ENCODE results near the gene PTHLH.

DNA sequence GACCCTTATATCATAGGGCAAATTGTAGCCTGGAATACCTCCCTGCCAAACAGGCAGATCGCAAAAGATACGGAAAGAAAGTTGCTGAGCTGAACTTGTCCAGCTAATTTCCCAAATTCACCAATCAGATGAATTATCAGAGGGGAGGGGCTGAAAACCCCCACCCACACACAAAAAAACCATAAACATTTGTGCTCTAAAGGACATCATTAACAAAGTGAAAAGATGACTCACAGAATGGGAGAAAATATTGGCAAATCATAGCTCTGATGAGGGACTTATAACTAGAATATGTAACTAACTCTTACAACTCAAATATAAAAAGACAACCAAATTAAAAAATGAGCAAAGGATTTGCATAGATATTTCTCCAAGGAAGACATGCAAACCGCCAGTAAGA lies 36.3 kb downstream of the PTHLH start:
- TF ChIP-seq, protein P1, sequence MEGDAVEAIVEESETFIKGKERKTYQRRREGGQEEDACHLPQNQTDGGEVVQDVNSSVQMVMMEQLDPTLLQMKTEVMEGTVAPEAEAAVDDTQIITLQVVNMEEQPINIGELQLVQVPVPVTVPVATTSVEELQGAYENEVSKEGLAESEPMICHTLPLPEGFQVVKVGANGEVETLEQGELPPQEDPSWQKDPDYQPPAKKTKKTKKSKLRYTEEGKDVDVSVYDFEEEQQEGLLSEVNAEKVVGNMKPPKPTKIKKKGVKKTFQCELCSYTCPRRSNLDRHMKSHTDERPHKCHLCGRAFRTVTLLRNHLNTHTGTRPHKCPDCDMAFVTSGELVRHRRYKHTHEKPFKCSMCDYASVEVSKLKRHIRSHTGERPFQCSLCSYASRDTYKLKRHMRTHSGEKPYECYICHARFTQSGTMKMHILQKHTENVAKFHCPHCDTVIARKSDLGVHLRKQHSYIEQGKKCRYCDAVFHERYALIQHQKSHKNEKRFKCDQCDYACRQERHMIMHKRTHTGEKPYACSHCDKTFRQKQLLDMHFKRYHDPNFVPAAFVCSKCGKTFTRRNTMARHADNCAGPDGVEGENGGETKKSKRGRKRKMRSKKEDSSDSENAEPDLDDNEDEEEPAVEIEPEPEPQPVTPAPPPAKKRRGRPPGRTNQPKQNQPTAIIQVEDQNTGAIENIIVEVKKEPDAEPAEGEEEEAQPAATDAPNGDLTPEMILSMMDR (IDR thresholded peaks at IDR 0.05) = no peak
- TF ChIP-seq POLR2AphosphoS5 (IDR thresholded peaks at IDR 0.05) = no peak
